CD4-positive, alpha-beta memory T cell (primary cell): Measurements from ENCODE around the gene MAP2K5. TPM values are rescaled to one million over a fixed set of nuclear protein-coding genes. Genes with fewer than 3 reads are reported as not detected.

Experiments used
- CTCF ChIA-PET: fragments of 350-600 bp; sonication (Branson Sonifier 250); formaldehyde crosslinking; loops from one replicate; lab custom pipeline; 2021; ENCODE audit warnings: inconsistent platforms; ENCODE audit not compliant: partially characterized antibody; lab: Charles Lee
- POLR2A ChIA-PET: fragments of 350-600 bp; sonication (Branson Sonifier 250); formaldehyde crosslinking; loops from one replicate; lab custom pipeline; 2021; ENCODE audit not compliant: partially characterized antibody; lab: Charles Lee
- DNase-seq, 5 donors: peaks; one replicate each; pipeline versions ENCODE4 v3.0.0 to v3.0.0-alpha.2; 2020 to 2022; ENCODE audit warnings: mixed read lengths in 1 of 5
- H3K27ac ChIP-seq: one replicate; pipeline ENCODE4 v1.7.0; 2013; ENCODE audit warnings: low read depth, low read length
- H3K27me3 ChIP-seq: 2 replicates; pipeline ENCODE4 v1.7.0; 2013; ENCODE audit warnings: mild to moderate bottlenecking, low read length, moderate library complexity; ENCODE audit not compliant: insufficient read depth
- H3K36me3 ChIP-seq: 2 replicates; pipeline ENCODE4 v1.7.0; 2013; ENCODE audit warnings: mild to moderate bottlenecking, low read length, moderate library complexity; ENCODE audit not compliant: insufficient read depth
- H3K4me1 ChIP-seq: 2 replicates; pipeline ENCODE4 v1.7.0; 2013; ENCODE audit warnings: mild to moderate bottlenecking, low read length, moderate library complexity; ENCODE audit not compliant: insufficient read depth
- H3K4me3 ChIP-seq, 2 donors: one replicate each; pipeline ENCODE4 v1.7.0; 2013; ENCODE audit warnings: low read length in 2 of 2, mild to moderate bottlenecking in 1 of 2
- H3K9me3 ChIP-seq, 2 donors: one replicate each; pipeline ENCODE4 v1.7.0; 2013; ENCODE audit warnings: low read length in 2 of 2, control low read depth in 1 of 2; ENCODE audit not compliant: control insufficient read depth in 1 of 2
- H3K27ac Mint-ChIP-seq, 7 donors: one replicate each; pipeline ENCODE4 v1.8.0; 2020 to 2021; ENCODE audit warnings: mixed read lengths in 7 of 7, mild to moderate bottlenecking in 6 of 7, inconsistent platforms in 3 of 7, moderate library complexity in 3 of 7
- H3K27me3 Mint-ChIP-seq, 2 donors: one replicate each; pipeline ENCODE4 v1.8.0; 2020 to 2021; ENCODE audit warnings: mixed read lengths in 2 of 2
- H3K36me3 Mint-ChIP-seq, 2 donors: one replicate each; pipeline ENCODE4 v1.8.0; 2020 to 2021; ENCODE audit warnings: mixed read lengths in 2 of 2, inconsistent platforms in 1 of 2, mild to moderate bottlenecking in 1 of 2
- H3K4me1 Mint-ChIP-seq, 4 donors: one replicate each; pipeline ENCODE4 v1.8.0; 2020 to 2021; ENCODE audit warnings: mixed read lengths in 4 of 4, mild to moderate bottlenecking in 1 of 4
- H3K4me3 Mint-ChIP-seq, 8 donors: one replicate each; pipeline ENCODE4 v1.8.0; 2020 to 2021; ENCODE audit warnings: mixed read lengths in 8 of 8, mild to moderate bottlenecking in 7 of 8, moderate library complexity in 6 of 8, inconsistent platforms in 3 of 8
- H3K9me3 Mint-ChIP-seq, 8 donors: one replicate each; pipeline ENCODE4 v1.8.0; 2020 to 2021; ENCODE audit warnings: mixed read lengths in 8 of 8, mild to moderate bottlenecking in 5 of 8, inconsistent platforms in 3 of 8, moderate library complexity in 1 of 8
- intact Hi-C: fragments of 100-400 bp; cut with micrococcal nuclease; formaldehyde crosslinking; loops from one replicate; pipeline ENCODE4 v1.15.1; 2023
- polyA plus RNA-seq, 2 donors: library from polyadenylated mRNA; unstranded; fragments of 300-500 nt; fragmentation: Illumina TruSeq; gene quantifications; one replicate each; pipeline ENCODE4 v1.2.3, GENCODE V29; 2021
- total RNA-seq, 2 experiments: library from RNA; stranded (reverse); gene quantifications; one replicate each; pipeline ENCODE4 v1.2.3, GENCODE V29; 2021

MAP2K5 gene
- total and polyA plus RNA-seq, 4 experiments from 2014 or later, result 15.2 to 31.4 (median 24.9) TPM

DNA sequence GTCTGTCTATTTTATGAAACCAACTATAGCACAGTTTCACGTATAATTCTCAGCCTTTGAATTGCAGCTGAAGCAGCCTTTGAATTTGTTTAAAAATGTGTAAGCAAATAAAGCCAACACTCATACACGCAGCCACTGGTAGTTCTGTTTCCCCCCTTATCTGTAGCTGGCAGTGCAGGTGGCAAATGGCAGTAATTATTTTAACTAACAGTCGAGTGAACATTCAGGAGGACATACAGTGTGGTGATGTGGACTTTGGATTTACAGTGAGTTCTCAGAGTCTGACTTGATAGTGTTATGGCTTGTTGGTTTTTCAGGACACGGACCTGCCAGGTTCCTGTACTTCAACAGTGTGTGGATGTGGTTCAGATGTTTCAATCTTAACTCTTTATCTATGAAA, 218.8 kb downstream of the MAP2K5 start:
- Histone ChIP-seq H3K27me3 (no peaks in the 10 kb centered on the region), H3K36me3 (no peaks in the 10 kb centered on the region), H3K4me3 (no peak overlapping the region), H3K4me1 (peaks cover 47% of the 10 kb centered on the region), H3K27ac (no peak overlapping the region), H3K9me3 (no peaks in the 10 kb centered on the region)
- Mint-ChIP-seq H3K36me3 (peaks cover 2 to 20% of the 10 kb centered on the region in 2 donors), H3K4me3 (peak overlapping the region in 2 of 8 donors; percentile 9 to 53), H3K27me3 (no peaks in the 10 kb centered on the region), H3K27ac (peak overlapping the region in 3 of 7 donors; percentile 31 to 43 (median 40)), H3K4me1 (peaks cover 38 to 57% (median 44%) of the 10 kb centered on the region in 4 donors), H3K9me3 (no peaks in the 10 kb centered on the region)
- CTCF ChIA-PET, result interaction anchor here (1.1 kb wide), 2 partner anchors 18 to 75 kb away, joined by 3 to 4 read pairs; no protein-coding TSS in a partner anchor
- DNase-seq, result no peak
- intact Hi-C loops, result no loop called here
- POLR2A ChIA-PET, result no interaction called here

DNA sequence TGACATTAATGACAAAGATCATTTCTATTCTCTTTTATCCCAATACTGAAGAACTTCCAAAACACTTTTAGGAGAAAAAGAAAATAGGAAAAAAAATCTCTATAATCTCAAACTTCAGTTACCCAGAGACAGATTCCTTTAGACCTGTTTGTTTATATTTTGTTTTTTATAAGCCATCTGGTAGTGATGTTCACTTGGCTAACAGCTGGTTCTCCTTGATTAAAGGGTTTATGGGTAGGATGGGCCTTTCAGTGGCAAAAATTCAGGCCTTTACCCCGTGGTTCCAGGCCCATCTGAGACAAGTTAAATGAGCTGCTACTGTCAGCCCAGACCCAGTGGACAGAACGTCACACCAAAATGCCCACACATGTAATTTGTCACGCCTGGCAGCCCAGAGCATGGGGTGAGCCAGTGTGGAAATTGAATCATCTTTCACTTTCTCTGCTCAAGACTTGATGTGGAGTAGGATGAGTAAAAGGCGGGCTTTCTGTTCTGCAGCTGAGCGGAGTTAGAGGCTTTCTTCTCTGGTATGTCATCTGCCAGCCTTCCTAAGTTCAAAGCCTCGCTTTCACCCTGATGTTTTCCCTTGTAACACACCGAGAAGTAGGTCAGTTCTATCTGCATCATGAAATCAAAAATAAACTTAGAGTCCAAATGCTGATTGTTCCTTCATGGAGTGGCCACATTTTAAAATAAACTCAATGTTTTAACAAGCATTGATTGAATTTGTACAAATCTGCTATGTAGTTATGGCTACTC, 220.3 kb downstream of the MAP2K5 start:
- Histone ChIP-seq H3K27me3 (no peaks in the 10 kb centered on the region), H3K9me3 (no peaks in the 10 kb centered on the region), H3K27ac (no peak overlapping the region), H3K36me3 (no peaks in the 10 kb centered on the region), H3K4me1 (peaks cover 42% of the 10 kb centered on the region), H3K4me3 (no peak overlapping the region)
- H3K27ac Mint-ChIP-seq, result peak overlapping the region in 5 of 7 donors; percentile 56 to 86 (median 62)
- H3K36me3 Mint-ChIP-seq, result peaks cover 6 to 25% of the 10 kb centered on the region in 2 donors
- CTCF ChIA-PET, result interaction anchor here (0.8 to 1.1 kb wide), 3 partner anchors 16 to 84 kb away, joined by 3 to 5 read pairs (median 3); no protein-coding TSS in a partner anchor
- POLR2A ChIA-PET, result interaction anchor here (0.6 kb wide), 1 partner anchor 21 kb away, joined by 3 read pairs; no protein-coding TSS in a partner anchor
- H3K27me3 Mint-ChIP-seq, result no peaks in the 10 kb centered on the region
- no peaks in the 10 kb centered on the region for H3K9me3 Mint-ChIP-seq
- H3K4me3 Mint-ChIP-seq, result peak overlapping the region in 6 of 8 donors; percentile 24 to 77 (median 66)
- intact Hi-C loops, result no loop called here
- DNase-seq, result peak in 3 of 5 donors; percentile 23 to 32 (median 30)
- H3K4me1 Mint-ChIP-seq, result peaks cover 27 to 43% (median 32%) of the 10 kb centered on the region in 4 donors

DNA sequence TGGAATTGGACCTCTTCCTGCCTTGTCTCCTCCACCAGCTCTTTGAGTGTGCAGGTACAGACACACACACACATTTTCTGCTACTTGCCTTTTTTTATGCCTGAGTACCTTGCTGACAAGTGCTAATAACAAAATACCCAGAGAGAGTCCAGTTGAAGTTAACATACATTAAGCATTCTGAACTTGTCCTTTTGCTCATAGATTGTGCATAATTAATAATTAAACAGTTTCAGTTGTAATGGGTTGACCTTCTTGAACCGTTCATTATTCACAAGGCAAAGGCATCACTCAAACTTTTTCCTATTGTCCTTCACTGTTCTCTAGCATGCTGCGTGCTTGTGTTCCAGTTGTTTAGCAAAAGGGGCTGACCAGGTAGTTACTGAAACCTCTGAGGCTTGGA, 223.2 kb downstream of the MAP2K5 start:
- intact Hi-C loops, result no loop called here
- POLR2A ChIA-PET, result no interaction called here
- no peak overlapping the region for H3K27ac ChIP-seq
- peaks cover 11 to 34% of the 10 kb centered on the region in 2 donors for H3K36me3 Mint-ChIP-seq
- no peaks in the 10 kb centered on the region for H3K9me3 ChIP-seq
- no peaks in the 10 kb centered on the region for H3K27me3 ChIP-seq
- H3K4me1 ChIP-seq, result peaks cover 19% of the 10 kb centered on the region
- H3K4me3 Mint-ChIP-seq, result no peak overlapping the region
- CTCF ChIA-PET, result no interaction called here
- no peak overlapping the region for H3K4me3 ChIP-seq
- no peak overlapping the region for H3K27ac Mint-ChIP-seq
- H3K27me3 Mint-ChIP-seq, result no peaks in the 10 kb centered on the region
- H3K9me3 Mint-ChIP-seq, result no peaks in the 10 kb centered on the region
- no peak for DNase-seq
- H3K4me1 Mint-ChIP-seq, result peaks cover 11 to 23% (median 17%) of the 10 kb centered on the region in 4 donors
- no peaks in the 10 kb centered on the region for H3K36me3 ChIP-seq

DNA sequence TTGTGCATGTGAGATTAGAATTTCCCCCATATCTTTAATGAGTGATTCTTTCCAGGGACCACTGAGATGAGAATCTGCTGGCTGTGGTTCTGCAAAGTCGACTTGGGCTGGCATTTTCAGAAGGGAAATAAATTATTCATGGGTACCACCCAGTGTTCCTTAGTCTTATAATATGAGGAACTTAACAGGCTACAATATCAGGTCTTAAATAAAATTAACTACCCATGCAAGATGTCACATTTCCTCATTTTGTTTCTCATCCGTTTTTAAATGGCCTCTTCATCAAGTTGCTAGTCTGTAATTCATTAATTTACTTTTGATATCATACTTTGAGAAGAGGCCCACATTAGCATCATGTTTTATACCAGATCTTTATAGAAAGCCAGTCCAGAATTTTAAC, 224.5 kb downstream of the MAP2K5 start:
- H3K4me1 Mint-ChIP-seq, result peaks cover 6 to 12% (median 9%) of the 10 kb centered on the region in 4 donors

DNA sequence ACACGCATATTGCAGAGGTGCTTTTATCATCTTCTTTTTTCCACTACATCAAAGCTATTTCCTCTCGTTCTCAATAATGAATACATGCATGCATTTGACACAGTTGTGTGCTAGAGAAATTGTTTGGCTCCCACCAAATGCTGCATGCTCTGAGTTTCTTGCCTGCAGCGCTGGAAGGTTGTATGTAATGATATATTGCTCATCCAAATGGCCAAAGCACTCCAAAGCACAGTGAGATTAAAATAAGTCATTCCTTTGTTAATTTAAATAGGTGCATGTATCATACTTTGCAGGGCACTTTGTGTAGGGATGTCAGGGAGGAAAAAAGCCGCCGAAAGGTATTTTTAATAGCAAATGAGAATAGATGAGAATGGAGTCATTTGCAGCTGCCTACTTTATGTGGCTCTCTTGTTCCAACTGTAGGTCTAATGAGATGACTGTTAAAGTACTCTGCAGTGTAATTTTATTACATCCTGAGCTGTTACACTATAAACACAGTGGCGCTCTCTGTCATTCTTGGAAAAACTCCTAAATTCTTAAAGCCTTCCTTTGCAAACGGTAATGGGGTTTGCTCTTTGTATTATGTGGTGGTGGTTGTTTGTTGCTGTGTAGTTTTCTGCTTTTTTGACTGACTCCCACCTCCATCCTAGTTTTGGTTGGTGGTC, 225.9 kb downstream of the MAP2K5 start:
- intact Hi-C loops, result no loop called here
- POLR2A ChIA-PET, result no interaction called here
- peaks cover 14 to 30% of the 10 kb centered on the region in 2 donors for H3K36me3 Mint-ChIP-seq
- no peak overlapping the region for H3K4me3 Mint-ChIP-seq
- no peaks in the 10 kb centered on the region for H3K27me3 Mint-ChIP-seq
- no peaks in the 10 kb centered on the region for H3K27me3 ChIP-seq
- H3K9me3 Mint-ChIP-seq, result no peaks in the 10 kb centered on the region
- no peaks in the 10 kb centered on the region for H3K9me3 ChIP-seq
- H3K36me3 ChIP-seq, result no peaks in the 10 kb centered on the region
- H3K4me1 Mint-ChIP-seq, result no peaks in the 10 kb centered on the region
- no peak overlapping the region for H3K4me3 ChIP-seq
- H3K27ac Mint-ChIP-seq, result peak overlapping the region in 1 of 7 donors; percentile 16
- CTCF ChIA-PET, result no interaction called here
- no peak overlapping the region for H3K27ac ChIP-seq
- DNase-seq, result no peak
- no peaks in the 10 kb centered on the region for H3K4me1 ChIP-seq

More for the DNA sequence above, 224.5 kb downstream of the MAP2K5 start:
- no peaks in the 10 kb centered on the region for H3K9me3 ChIP-seq
- H3K27ac ChIP-seq, result no peak overlapping the region
- no peak overlapping the region for H3K27ac Mint-ChIP-seq
- ChIA-PET POLR2A (no interaction called here), CTCF (no interaction called here)
- H3K27me3 Mint-ChIP-seq, result no peaks in the 10 kb centered on the region
- H3K27me3 ChIP-seq, result no peaks in the 10 kb centered on the region
- H3K4me1 ChIP-seq, result peaks cover 9% of the 10 kb centered on the region
- H3K9me3 Mint-ChIP-seq, result no peaks in the 10 kb centered on the region
- no peak for DNase-seq
- no peak overlapping the region for H3K4me3 Mint-ChIP-seq
- H3K4me3 ChIP-seq, result no peak overlapping the region
- peaks cover 13 to 36% of the 10 kb centered on the region in 2 donors for H3K36me3 Mint-ChIP-seq
- intact Hi-C loops, result no loop called here
- no peaks in the 10 kb centered on the region for H3K36me3 ChIP-seq

DNA sequence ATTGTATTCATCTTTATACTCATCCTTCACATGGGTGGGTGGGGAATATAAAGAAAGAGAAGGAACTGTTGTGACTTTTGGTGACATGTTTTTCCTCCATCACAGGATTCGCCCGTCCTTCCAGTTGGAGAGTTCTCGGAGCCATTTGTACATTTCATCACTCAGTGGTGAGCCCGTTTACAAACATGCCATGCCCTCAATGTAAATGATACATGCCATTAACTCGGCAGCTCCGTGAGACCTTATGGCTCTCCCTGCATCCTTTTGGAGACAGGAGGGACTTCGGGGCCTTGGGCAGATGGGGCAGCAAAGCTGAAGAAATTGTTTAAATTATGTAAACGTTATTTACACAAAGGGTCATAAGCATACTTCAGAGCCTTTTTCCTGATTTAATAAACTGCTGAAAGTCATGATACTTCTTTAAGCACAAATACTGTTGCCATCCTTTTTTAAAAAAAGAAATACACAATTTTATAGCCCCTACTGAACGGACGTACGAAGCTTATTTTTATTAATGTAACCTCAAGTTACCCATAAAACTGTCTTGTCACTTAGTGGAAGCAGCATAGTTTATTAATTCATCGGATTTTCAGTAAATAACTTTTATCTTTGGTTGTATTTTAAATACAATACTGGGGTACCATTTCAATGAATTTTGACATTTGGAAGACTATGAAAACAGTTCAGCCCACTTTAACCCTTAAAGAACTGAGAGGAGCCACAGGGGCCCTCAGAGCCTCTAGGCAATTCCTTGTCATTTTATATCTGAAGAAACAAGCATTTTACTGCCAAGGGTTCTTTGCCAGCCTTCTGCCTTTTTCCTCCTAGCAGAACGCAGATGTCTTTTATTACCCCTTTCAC, 227.2 kb downstream of the MAP2K5 start:
- CTCF ChIA-PET, result no interaction called here
- intact Hi-C loops, result no loop called here
- H3K36me3 ChIP-seq, result no peaks in the 10 kb centered on the region

DNA sequence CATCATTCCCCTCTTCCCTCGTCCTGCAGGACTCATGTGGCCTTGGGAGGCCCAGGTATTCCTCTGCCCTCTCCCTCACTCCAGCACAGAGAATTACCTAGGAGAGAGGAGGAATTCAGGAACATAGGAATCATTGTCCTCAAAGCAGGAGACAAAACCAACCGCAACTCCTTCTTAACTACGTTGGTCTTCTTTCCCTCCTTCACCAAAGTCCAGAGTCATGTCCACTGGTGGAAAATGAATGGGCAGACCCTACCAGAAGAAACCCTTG, 227.8 kb downstream of the MAP2K5 start:
- intact Hi-C loops, result no loop called here
- H3K4me3 ChIP-seq, result no peak overlapping the region
- no peak overlapping the region for H3K27ac ChIP-seq
- ChIA-PET CTCF (no interaction called here), POLR2A (no interaction called here)
- peaks cover 17 to 33% of the 10 kb centered on the region in 2 donors for H3K36me3 Mint-ChIP-seq
- no peaks in the 10 kb centered on the region for H3K4me1 ChIP-seq
- H3K9me3 ChIP-seq, result no peaks in the 10 kb centered on the region
- DNase-seq, result no peak
- no peak overlapping the region for H3K27ac Mint-ChIP-seq
- H3K9me3 Mint-ChIP-seq, result no peaks in the 10 kb centered on the region
- H3K4me3 Mint-ChIP-seq, result no peak overlapping the region
- H3K27me3 Mint-ChIP-seq, result no peaks in the 10 kb centered on the region
- H3K27me3 ChIP-seq, result no peaks in the 10 kb centered on the region
- H3K36me3 ChIP-seq, result no peaks in the 10 kb centered on the region
- H3K4me1 Mint-ChIP-seq, result no peaks in the 10 kb centered on the region

More for the DNA sequence above, 227.2 kb downstream of the MAP2K5 start:
- Histone ChIP-seq H3K27me3 (no peaks in the 10 kb centered on the region), H3K4me1 (no peaks in the 10 kb centered on the region), H3K4me3 (no peak overlapping the region), H3K9me3 (no peaks in the 10 kb centered on the region), H3K27ac (no peak overlapping the region)
- H3K9me3 Mint-ChIP-seq, result no peaks in the 10 kb centered on the region
- H3K4me3 Mint-ChIP-seq, result no peak overlapping the region
- POLR2A ChIA-PET, result no interaction called here
- DNase-seq, result no peak
- H3K27ac Mint-ChIP-seq, result no peak overlapping the region
- H3K36me3 Mint-ChIP-seq, result peaks cover 15 to 28% of the 10 kb centered on the region in 2 donors
- H3K4me1 Mint-ChIP-seq, result no peaks in the 10 kb centered on the region
- no peaks in the 10 kb centered on the region for H3K27me3 Mint-ChIP-seq
